Transverse colon (tissue), 4 donors: ENCODE data around the gene GPR12. TPM values are rescaled to one million over a fixed set of nuclear protein-coding genes. Genes with fewer than 3 reads are reported as not detected.

Experiments used
- DNase-seq: peaks from one replicate; pipeline ENCODE4 v3.0.0-alpha.2; 2019
- H3K27ac ChIP-seq, 4 donors: fragments of 200-600 bp; sonication (generic); 2 replicates each; pipeline ENCODE4 v1.5.1; 2016 to 2018; ENCODE audit warnings: inconsistent platforms in 4 of 4
- H3K27me3 ChIP-seq: fragments of 200-600 bp; sonication (generic); 2 replicates; pipeline ENCODE4 v1.5.1; 2017; ENCODE audit warnings: inconsistent platforms
- H3K36me3 ChIP-seq, 4 donors: fragments of 200-600 bp; sonication (generic); 2 replicates each; pipeline ENCODE4 v1.5.1; 2017 to 2019; ENCODE audit warnings: inconsistent platforms in 4 of 4
- H3K4me1 ChIP-seq, 4 donors: fragments of 200-600 bp; sonication (generic); 2 replicates each; pipeline ENCODE4 v1.5.1; 2017 to 2020; ENCODE audit warnings: inconsistent platforms in 4 of 4
- H3K4me3 ChIP-seq, 4 donors: fragments of 200-600 bp; sonication (generic); 1 replicate in 1 of 4; 2 replicates in 3 of 4; pipeline versions ENCODE4 v1.5.1 to v1.6.1; 2017 to 2019; ENCODE audit warnings: inconsistent platforms in 4 of 4
- H3K9me3 ChIP-seq, 2 donors: fragments of 200-600 bp; sonication (generic); 2 replicates each; pipeline ENCODE4 v1.5.1; 2017 to 2019; ENCODE audit warnings: inconsistent platforms in 2 of 2
- CTCF ChIP-seq, 5 experiments: fragments of 200-600 bp in 3 of 5; fragments of 450-650 bp in 2 of 5; sonication (generic) in 3 of 5; IDR thresholded peaks; 1 replicate in 2 of 5; 2 replicates in 3 of 5; pipeline ENCODE4 v1.5.1; 2016 to 2017; ENCODE audit warnings: antibody characterized with exemption in 5 of 5, inconsistent platforms in 3 of 5, mild to moderate bottlenecking in 2 of 5, moderate library complexity in 1 of 5
- EP300 ChIP-seq: sonication (generic); formaldehyde crosslinking; IDR thresholded peaks from one replicate; pipeline ENCODE4 v1.6.1; 2017; ENCODE audit warnings: antibody characterized with exemption, low read depth
- POLR2A ChIP-seq: fragments of 450-650 bp; IDR thresholded peaks from one replicate; pipeline ENCODE4 v1.6.1; 2016; ENCODE audit warnings: antibody characterized with exemption, mild to moderate bottlenecking, moderate library complexity
- POLR2AphosphoS5 ChIP-seq, 3 donors: sonication (generic); formaldehyde crosslinking; IDR thresholded peaks; one replicate each; pipeline ENCODE4 v1.6.1; 2016; ENCODE audit warnings: antibody characterized with exemption in 3 of 3
- WGBS, 2 donors: methylation state at CpG; one replicate each; pipeline ENCODE4 v1.1.5; 2018; ENCODE audit warnings: low coverage in 1 of 2; 5-methylcytosine and 5-hydroxymethylcytosine counted together
- in situ Hi-C, 4 donors: fragments of 200-750 bp; cut with MboI; loops; one replicate each; pipeline versions ENCODE4 v1.15.0 to v1.15.1; 2017; ENCODE audit warnings: low sequenced_read_pairs in 3 of 4, low pct_ligation_motif_present in 1 of 4, low pct_unique_long_range_greater_than_20kb in 1 of 4
- intact Hi-C: fragments of 100-400 bp; cut with DNase I; formaldehyde crosslinking; loops from one replicate; pipeline ENCODE4 v1.15.1; 2023; ENCODE audit warnings: low total_unique reads
- total RNA-seq, 4 donors: library from RNA; depleted of rRNA; stranded (reverse); fragments of >200 nt; gene quantifications; one replicate each; pipeline ENCODE4 v1.1.0, GENCODE V29; 2016

The GPR12 gene
- total RNA-seq, 4 donors from 2014 or later = 0.14 TPM; not detected in 3

GRCh38 chr13:26716984-26717383, 43.6 kb downstream of the GPR12 start:
- H3K4me3 ChIP-seq = no peak overlapping the region
- no peaks in the 10 kb centered on the region for H3K27me3 ChIP-seq
- intact Hi-C loops = no loop called here
- in situ Hi-C loops = loop anchor here in 1 of 4 donors (25.0 kb wide), 1 partner anchor 220 kb away; no protein-coding TSS in a partner anchor
- no peak overlapping the region for H3K27ac ChIP-seq
- no peaks in the 10 kb centered on the region for H3K9me3 ChIP-seq
- TF ChIP-seq EP300 (no peak), POLR2AphosphoS5 (IDR thresholded peaks at IDR 0.05) (no peak), CTCF (IDR thresholded peaks at IDR 0.05) (no peak), POLR2A (no peak)
- H3K36me3 ChIP-seq = no peaks in the 10 kb centered on the region
- DNase-seq = no peak
- no peaks in the 10 kb centered on the region for H3K4me1 ChIP-seq
- WGBS, 2 donors = 78 to 93% methylated on average over 2 to 3 of the region's 3 CpGs

GRCh38 chr13:26713341-26713740, 47.2 kb downstream of the GPR12 start:
- 100% methylated on average over 1 of the region's 1 CpG; no CpG with 5 or more reads in 1 of the 2 donors for WGBS, 2 donors
- in situ Hi-C loops = loop anchor here in 1 of 4 donors (25.0 kb wide), 1 partner anchor 224 kb away; no protein-coding TSS in a partner anchor

GRCh38 chr13:26711211-26711610, 49.4 kb downstream of the GPR12 start:
- no peaks in the 10 kb centered on the region for H3K36me3 ChIP-seq
- in situ Hi-C loops = loop anchor here in 1 of 4 donors (25.0 kb wide), 1 partner anchor 226 kb away; no protein-coding TSS in a partner anchor

More at GRCh38 chr13:26713341-26713740, 47.2 kb downstream of the GPR12 start:
- TF ChIP-seq POLR2AphosphoS5 (IDR thresholded peaks at IDR 0.05) (no peak), POLR2A (no peak), CTCF (IDR thresholded peaks at IDR 0.05) (no peak), EP300 (no peak)
- H3K9me3 ChIP-seq = no peaks in the 10 kb centered on the region
- H3K27me3 ChIP-seq = no peaks in the 10 kb centered on the region
- no peak overlapping the region for H3K27ac ChIP-seq
- intact Hi-C loops = no loop called here
- no peak for DNase-seq
- no peaks in the 10 kb centered on the region for H3K36me3 ChIP-seq
- H3K4me1 ChIP-seq = no peaks in the 10 kb centered on the region
- no peak overlapping the region for H3K4me3 ChIP-seq

GRCh38 chr13:26710166-26710565, 50.4 kb downstream of the GPR12 start:
- Histone ChIP-seq H3K4me3 (no peak overlapping the region), H3K36me3 (no peaks in the 10 kb centered on the region), H3K27ac (no peak overlapping the region), H3K4me1 (no peaks in the 10 kb centered on the region), H3K9me3 (no peaks in the 10 kb centered on the region), H3K27me3 (no peaks in the 10 kb centered on the region)
- in situ Hi-C loops (loop anchor here in 1 of 4 donors (25.0 kb wide), 1 partner anchor 227 kb away; no protein-coding TSS in a partner anchor), intact Hi-C loops (no loop called here)
- 68 to 73% methylated on average over 6 to 13 of the region's 13 CpGs for WGBS, 2 donors
- TF ChIP-seq CTCF (IDR thresholded peaks at IDR 0.05) (no peak), EP300 (no peak), POLR2AphosphoS5 (IDR thresholded peaks at IDR 0.05) (no peak), POLR2A (no peak)
- DNase-seq = no peak

More at GRCh38 chr13:26711211-26711610, 49.4 kb downstream of the GPR12 start:
- no peaks in the 10 kb centered on the region for H3K4me1 ChIP-seq
- no peak for DNase-seq
- H3K27ac ChIP-seq = no peak overlapping the region
- no peaks in the 10 kb centered on the region for H3K27me3 ChIP-seq
- 41 to 45% methylated on average over 3 to 4 of the region's 4 CpGs for WGBS, 2 donors
- H3K9me3 ChIP-seq = no peaks in the 10 kb centered on the region
- intact Hi-C loops = no loop called here
- no peak overlapping the region for H3K4me3 ChIP-seq
- TF ChIP-seq POLR2A = no peak
- TF ChIP-seq CTCF (IDR thresholded peaks at IDR 0.05) = no peak
- no peak for TF ChIP-seq POLR2AphosphoS5 (IDR thresholded peaks at IDR 0.05)
- TF ChIP-seq EP300 = no peak
